PC-3 (cell line): ENCODE measurements around the gene ETFA. TPM values are rescaled to one million over a fixed set of nuclear protein-coding genes. Genes with fewer than 3 reads are reported as not detected.
"Not testable (repeated sequence)": the region's sequence is repeated elsewhere in the genome, so short reads cannot be mapped to it uniquely, and the experiment has no call there.

ENCODE experiments used
- ATAC-seq: fragments of 200-7000 bp; cut with Tn5 transposase; 2 replicates; pipeline ENCODE4 v1.9.1; 2020; ENCODE audit warnings: mild to moderate bottlenecking, moderate library complexity
- BruUV-seq: library from RNA; stranded (reverse); fragments of 400-500 nt; replicated peaks from 2 replicates; lab custom pipeline; 2021; lab: Mats Ljungman, UMichigan
- CTCF ChIA-PET: fragments of 300-600 bp; sonication (Branson Sonifier 250); formaldehyde crosslinking; loops from one replicate; lab custom pipeline; 2022; ENCODE audit warnings: antibody characterized with exemption; lab: Charles Lee
- POLR2A ChIA-PET: fragments of 300-600 bp; sonication (Branson Sonifier 250); formaldehyde crosslinking; loops from one replicate; lab custom pipeline; 2022; ENCODE audit warnings: antibody characterized with exemption; ENCODE audit not compliant: unreplicated experiment; lab: Charles Lee
- DNase-seq: peaks from one replicate; pipeline ENCODE4 v3.0.0-alpha.2; 2015
- H2AFZ ChIP-seq: fragments of 300-600 bp; sonication (generic); 2 replicates; pipeline ENCODE4 v1.6.0; 2016; ENCODE audit warnings: antibody characterized with exemption, low read length
- H3F3A ChIP-seq: fragments of 300-600 bp; sonication (generic); one replicate; pipeline ENCODE4 v1.6.0; 2017; ENCODE audit warnings: antibody characterized with exemption, low read length, control low read depth, mild to moderate bottlenecking; ENCODE audit not compliant: unreplicated experiment
- H3K27ac ChIP-seq: fragments of 300-600 bp; sonication (generic); 2 replicates; pipeline ENCODE4 v1.5.1; 2016; ENCODE audit warnings: mild to moderate bottlenecking, low read length
- H3K27me3 ChIP-seq: fragments of 300-600 bp; sonication (generic); 2 replicates; pipeline ENCODE4 v1.6.1; 2016; ENCODE audit warnings: low read length, mixed read lengths
- H3K36me3 ChIP-seq: fragments of 300-600 bp; sonication (generic); 2 replicates; pipeline ENCODE4 v1.6.1; 2016; ENCODE audit warnings: low read depth, mixed run types, low read length, mixed read lengths
- H3K4me1 ChIP-seq: fragments of 300-600 bp; sonication (generic); 2 replicates; pipeline ENCODE4 v1.5.1; 2016; ENCODE audit warnings: low read length; ENCODE audit not compliant: insufficient read depth
- H3K4me2 ChIP-seq: fragments of 300-600 bp; sonication (generic); 2 replicates; pipeline ENCODE4 v1.6.0; 2016; ENCODE audit warnings: low read length
- H3K4me3 ChIP-seq: fragments of 300-600 bp; sonication (generic); 2 replicates; pipeline ENCODE4 v1.5.1; 2016; ENCODE audit warnings: mild to moderate bottlenecking, low read length, mixed read lengths
- H3K79me2 ChIP-seq: fragments of 300-600 bp; sonication (generic); 2 replicates; pipeline ENCODE4 v1.6.1; 2017; ENCODE audit warnings: low read length, mixed read lengths
- H3K9ac ChIP-seq: fragments of 300-600 bp; sonication (generic); 2 replicates; pipeline ENCODE4 v1.6.0; 2016; ENCODE audit warnings: mild to moderate bottlenecking, low read length
- H3K9me2 ChIP-seq: fragments of 300-600 bp; sonication (generic); replicated peaks from 2 replicates; pipeline ENCODE4 v1.6.1; 2016; ENCODE audit warnings: mixed run types, low read length, mixed read lengths
- H3K9me3 ChIP-seq: fragments of 300-600 bp; sonication (generic); 2 replicates; pipeline ENCODE4 v1.6.1; 2016; ENCODE audit warnings: low read length, mixed read lengths
- H4K20me1 ChIP-seq: fragments of 300-600 bp; sonication (generic); 2 replicates; pipeline ENCODE4 v1.6.1; 2016; ENCODE audit warnings: low read length, mixed read lengths
- CTCF ChIP-seq: fragments of 300-600 bp; sonication (generic); conservative IDR thresholded peaks from 2 replicates; pipeline ENCODE4 v1.5.1; 2017; ENCODE audit warnings: antibody characterized with exemption, low read depth, mild to moderate bottlenecking, low read length
- EZH2 ChIP-seq: fragments of 300-600 bp; sonication (generic); IDR thresholded peaks from one replicate; pipeline ENCODE4 v1.6.1; 2017; ENCODE audit warnings: antibody characterized with exemption, mild to moderate bottlenecking, low read length; ENCODE audit not compliant: unreplicated experiment
- EZH2phosphoT487 ChIP-seq: fragments of 300-600 bp; sonication (generic); IDR thresholded peaks from 2 replicates; pipeline ENCODE4 v1.6.1; 2018; ENCODE audit warnings: mild to moderate bottlenecking, antibody characterized with exemption, low read length, borderline replicate concordance
- intact Hi-C: fragments of 100-400 bp; cut with micrococcal nuclease; formaldehyde crosslinking; loops from 2 replicates; pipeline ENCODE4 v1.9.0; 2023
- total RNA-seq: library from RNA; depleted of rRNA; stranded (reverse); fragments of >200 nt; gene quantifications from 2 replicates; pipeline ENCODE4 v1.2.3, GENCODE V29; 2014

Gene ETFA
- total RNA-seq, 1 experiment from 2014 or later: 160 TPM

- intact Hi-C loops: loop anchor here (2.0 kb wide), 1 partner anchor 23 kb away; the partner anchor contains the start of gene ISL2
- peak overlapping the region; percentile 74 for H3K4me2 ChIP-seq
Measured at GRCh38 chr15:76313731-76314130, 2.5 kb upstream of the ETFA start.

GRCh38 chr15:76313175-76313567 lies 1.9 kb upstream of the ETFA start:
- Histone ChIP-seq H3K4me1 (peaks cover 45% of the 10 kb centered on the region), H3K79me2 (peaks cover 31% of the 10 kb centered on the region), H3K9ac (peak overlapping the region; percentile 81), H3K4me3 (peak overlapping the region; percentile 25; the same call in 1 of the 2 replicates), H3K27ac (peak overlapping the region; percentile 96), H3F3A (peaks cover 11% of the 10 kb centered on the region), H2AFZ (peak overlapping the region; percentile 54; the same call in 1 of the 2 replicates), H3K4me2 (peak overlapping the region; percentile 74)
- not testable (repeated sequence) for H3K27me3 ChIP-seq, H3K36me3 ChIP-seq, H3K9me3 ChIP-seq, DNase-seq, H3K9me2 ChIP-seq, H4K20me1 ChIP-seq, ATAC-seq
- TSS peak; percentile 64 for BruUV-seq
- intact Hi-C loops: loop anchor here (2.0 kb wide), 1 partner anchor 24 kb away; the partner anchor contains the start of gene ISL2
- CTCF ChIA-PET: interaction anchor here (0.6 to 1.3 kb wide), 3 partner anchors 17 to 33 kb away, joined by 3 to 13 read pairs (median 3); partner anchors contain the start of gene ISL2
- POLR2A ChIA-PET: interaction anchor here (0.6 kb wide), 1 partner anchor 23 kb away, joined by 8 read pairs; the partner anchor contains the start of gene ISL2

More at GRCh38 chr15:76313731-76314130, 2.5 kb upstream of the ETFA start:
- H3K27ac ChIP-seq: peak overlapping the region; percentile 96
- H3K4me1 ChIP-seq: peaks cover 45% of the 10 kb centered on the region
- peaks cover 11% of the 10 kb centered on the region for H3F3A ChIP-seq
- DNase-seq: peak; percentile 60
- no peaks in the 10 kb centered on the region for H3K9me3 ChIP-seq
- no TSS peak for BruUV-seq
- H3K9ac ChIP-seq: peak overlapping the region; percentile 81
- H4K20me1 ChIP-seq: peaks cover 4% of the 10 kb centered on the region; the same call in 1 of the 2 replicates
- H2AFZ ChIP-seq: 0 out of 2 replicates have a peak overlapping the region, but pooled peaks have one; percentile 4
- ChIA-PET POLR2A (no interaction called here), CTCF (interaction anchor here (0.6 kb wide), 1 partner anchor 23 kb away, joined by 13 read pairs; the partner anchor contains the start of gene ISL2)
- H3K36me3 ChIP-seq: no peaks in the 10 kb centered on the region
- H3K4me3 ChIP-seq: no peak overlapping the region
- peaks cover 26% of the 10 kb centered on the region for H3K79me2 ChIP-seq
- ATAC-seq: no peak
- H3K27me3 ChIP-seq: no peaks in the 10 kb centered on the region
- TF ChIP-seq EZH2phosphoT487 (no peak), EZH2 (no peak), CTCF (no peak)
- no peaks in the 10 kb centered on the region for H3K9me2 ChIP-seq

GRCh38 chr15:76312540-76313174 lies 1.4 kb upstream of the ETFA start:
- H3K9me3 ChIP-seq: no peaks in the 10 kb centered on the region
- intact Hi-C loops: loop anchor here (2.0 kb wide), 1 partner anchor 24 kb away; the partner anchor contains the start of gene ISL2
- no peaks in the 10 kb centered on the region for H3K27me3 ChIP-seq
- H3K4me1 ChIP-seq: peaks cover 45% of the 10 kb centered on the region
- no peaks in the 10 kb centered on the region for H3K9me2 ChIP-seq
- DNase-seq: peak; percentile 97
- peaks cover 36% of the 10 kb centered on the region for H3K79me2 ChIP-seq
- peak overlapping the region; percentile 54 for H2AFZ ChIP-seq
- peak overlapping the region; percentile 96 for H3K27ac ChIP-seq
- BruUV-seq: no TSS peak
- peak overlapping the region; percentile 74 for H3K4me2 ChIP-seq
- CTCF ChIA-PET: interaction anchor here (0.6 to 1.3 kb wide), 2 partner anchors 18 to 34 kb away, joined by 3 read pairs; no protein-coding TSS in a partner anchor
- TF ChIP-seq EZH2phosphoT487 (no peak), CTCF (no peak), EZH2 (no peak)
- no peaks in the 10 kb centered on the region for H3K36me3 ChIP-seq
- peaks cover 4% of the 10 kb centered on the region; the same call in 1 of the 2 replicates for H4K20me1 ChIP-seq
- peak overlapping the region; percentile 25; the same call in 1 of the 2 replicates for H3K4me3 ChIP-seq
- H3K9ac ChIP-seq: peak overlapping the region; percentile 81
- peak; percentile 81 for ATAC-seq
- POLR2A ChIA-PET: interaction anchor here (0.6 kb wide), 1 partner anchor 24 kb away, joined by 8 read pairs; the partner anchor contains the start of gene ISL2
- H3F3A ChIP-seq: peaks cover 11% of the 10 kb centered on the region
